Activated CD4-positive, alpha-beta memory T cell treated with anti-CD3 and anti-CD28 coated beads, Interleukin-2, amount 10 ng/mL, durations not matched to agents 7 days and 5 days (primary cell): ENCODE results near the gene AQP12B. TPM values are rescaled to one million over a fixed set of nuclear protein-coding genes. Genes with fewer than 3 reads are reported as not detected.

Experiments used
- CTCF ChIA-PET: fragments of 350-600 bp; sonication (Branson Sonifier 250); formaldehyde crosslinking; loops from one replicate; lab custom pipeline; 2021; ENCODE audit warnings: antibody characterized with exemption, inconsistent platforms; lab: Charles Lee
- POLR2A ChIA-PET: fragments of 350-600 bp; sonication (Branson Sonifier 250); formaldehyde crosslinking; loops from one replicate; lab custom pipeline; 2021; ENCODE audit warnings: antibody characterized with exemption; lab: Charles Lee
- DNase-seq: peaks from one replicate; pipeline ENCODE4 v3.0.0-alpha.2; 2020
- H3K27ac Mint-ChIP-seq: one replicate; pipeline ENCODE4 v1.8.0; 2021; ENCODE audit warnings: mild to moderate bottlenecking, mixed read lengths
- H3K27me3 Mint-ChIP-seq: one replicate; pipeline ENCODE4 v1.8.0; 2021; ENCODE audit warnings: mixed read lengths
- H3K36me3 Mint-ChIP-seq: one replicate; pipeline ENCODE4 v1.8.0; 2021; ENCODE audit warnings: low read depth, mixed read lengths
- H3K4me1 Mint-ChIP-seq: one replicate; pipeline ENCODE4 v1.8.0; 2021; ENCODE audit warnings: mixed read lengths
- H3K4me3 Mint-ChIP-seq: one replicate; pipeline ENCODE4 v1.8.0; 2021; ENCODE audit warnings: mild to moderate bottlenecking, mixed read lengths
- H3K9me3 Mint-ChIP-seq: one replicate; pipeline ENCODE4 v1.8.0; 2021; ENCODE audit warnings: mixed read lengths
- total RNA-seq, 2 experiments: library from RNA; stranded (reverse); gene quantifications; one replicate each; pipeline ENCODE4 v1.2.3, GENCODE V29; 2021

Gene AQP12B
- total RNA-seq, 2 experiments from 2014 or later, result not detected

DNA sequence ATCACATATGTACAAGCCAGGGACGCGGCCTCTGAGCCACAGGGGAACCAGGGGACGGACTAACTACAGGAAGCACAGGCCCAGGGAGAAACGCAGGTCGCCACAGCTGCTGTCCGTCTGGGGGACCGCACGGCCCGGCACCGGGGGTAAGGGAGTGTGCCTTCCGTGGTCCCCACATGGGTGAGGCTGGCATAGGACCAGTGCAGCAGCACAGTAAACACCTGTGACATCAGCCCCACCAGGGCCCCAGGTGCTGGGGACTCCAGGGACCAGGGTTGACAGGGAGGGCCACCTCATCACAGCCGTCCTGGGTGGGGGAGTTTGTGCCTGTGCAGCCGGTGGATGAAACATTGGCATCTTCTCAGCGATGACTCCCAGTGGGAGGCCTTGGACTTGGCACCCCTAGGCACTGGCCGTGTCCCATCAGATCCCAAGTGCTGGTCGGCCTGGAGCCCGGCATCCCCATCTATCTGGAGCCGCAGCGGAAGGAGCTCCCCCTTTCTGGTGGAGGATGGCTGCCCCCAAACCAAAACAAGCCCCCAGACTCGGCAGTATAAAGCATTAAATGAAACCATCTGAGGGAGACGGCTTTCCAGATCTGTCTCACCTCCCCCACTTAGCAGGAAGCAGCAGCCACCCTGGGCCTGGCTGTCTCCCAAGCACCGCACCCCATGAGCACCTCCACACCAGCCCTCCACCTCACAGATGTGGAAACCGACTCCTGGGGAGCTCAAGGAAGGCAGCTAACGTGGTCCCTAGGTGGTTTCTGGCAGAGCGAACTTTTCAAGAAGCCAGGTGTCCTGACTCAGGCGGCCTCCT lies 31.5 kb upstream of the AQP12B start:
- Mint-ChIP-seq H3K4me3 (no peak overlapping the region), H3K9me3 (no peaks in the 10 kb centered on the region), H3K36me3 (no peaks in the 10 kb centered on the region), H3K27me3 (no peaks in the 10 kb centered on the region), H3K27ac (no peak overlapping the region), H3K4me1 (no peaks in the 10 kb centered on the region)
- POLR2A ChIA-PET, result no interaction called here
- CTCF ChIA-PET, result no interaction called here
- no peak for DNase-seq

- Mint-ChIP-seq H3K36me3 (no peaks in the 10 kb centered on the region), H3K4me3 (no peak overlapping the region), H3K27me3 (peaks cover 2% of the 10 kb centered on the region), H3K9me3 (no peaks in the 10 kb centered on the region), H3K4me1 (no peaks in the 10 kb centered on the region), H3K27ac (no peak overlapping the region)
- no peak for DNase-seq
- ChIA-PET CTCF (no interaction called here), POLR2A (no interaction called here)
These were observed 30.6 kb upstream of the AQP12B start for GRCh38 chr2:240713071-240713927.

DNA sequence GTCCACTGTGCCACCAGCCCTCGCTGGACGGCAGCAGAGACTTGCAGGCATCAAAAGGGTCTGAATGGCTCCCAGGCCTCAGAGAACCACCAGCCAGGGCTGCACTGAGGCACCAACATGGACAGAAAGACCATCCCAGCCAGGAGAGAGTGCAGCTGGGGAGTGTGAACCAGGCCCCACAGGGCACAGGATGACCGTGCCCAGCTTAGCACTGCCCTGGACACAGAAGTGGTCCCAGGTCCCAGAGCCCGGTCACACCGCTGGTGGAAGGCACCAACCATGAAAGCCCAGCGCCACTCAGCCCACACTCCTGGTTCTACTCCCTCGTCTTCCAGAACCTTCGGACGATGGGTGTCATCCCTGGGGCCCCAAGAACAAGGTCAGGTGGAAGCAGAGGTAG lies 29.4 kb upstream of the AQP12B start:
- Mint-ChIP-seq H3K9me3 (no peaks in the 10 kb centered on the region), H3K4me1 (no peaks in the 10 kb centered on the region), H3K36me3 (no peaks in the 10 kb centered on the region), H3K27ac (no peak overlapping the region), H3K27me3 (peaks cover 12% of the 10 kb centered on the region), H3K4me3 (no peak overlapping the region)
- DNase-seq, result no peak
- ChIA-PET CTCF (no interaction called here), POLR2A (no interaction called here)

GRCh38 chr2:240711701-240712100 lies 29.0 kb upstream of the AQP12B start:
- peaks cover 14% of the 10 kb centered on the region for H3K27me3 Mint-ChIP-seq
- no peak overlapping the region for H3K4me3 Mint-ChIP-seq
- POLR2A ChIA-PET, result no interaction called here
- CTCF ChIA-PET, result no interaction called here
- H3K27ac Mint-ChIP-seq, result no peak overlapping the region
- no peaks in the 10 kb centered on the region for H3K9me3 Mint-ChIP-seq
- H3K36me3 Mint-ChIP-seq, result no peaks in the 10 kb centered on the region
- H3K4me1 Mint-ChIP-seq, result no peaks in the 10 kb centered on the region
- no peak for DNase-seq

- Mint-ChIP-seq H3K4me1 (no peaks in the 10 kb centered on the region), H3K9me3 (no peaks in the 10 kb centered on the region), H3K27ac (no peak overlapping the region), H3K36me3 (no peaks in the 10 kb centered on the region), H3K27me3 (peaks cover 17% of the 10 kb centered on the region), H3K4me3 (no peak overlapping the region)
- CTCF ChIA-PET, result no interaction called here
- POLR2A ChIA-PET, result no interaction called here
- no peak for DNase-seq
These were observed 28.6 kb upstream of the AQP12B start for GRCh38 chr2:240711296-240711695.

GRCh38 chr2:240708457-240708856 lies 25.8 kb upstream of the AQP12B start:
- Mint-ChIP-seq H3K4me3 (no peak overlapping the region), H3K4me1 (peaks cover 11% of the 10 kb centered on the region), H3K27ac (no peak overlapping the region), H3K27me3 (peaks cover 30% of the 10 kb centered on the region), H3K9me3 (no peaks in the 10 kb centered on the region), H3K36me3 (no peaks in the 10 kb centered on the region)
- ChIA-PET CTCF (interaction anchor here (0.8 kb wide), 1 partner anchor 194 kb away, joined by 4 read pairs; no protein-coding TSS in a partner anchor), POLR2A (no interaction called here)
- no peak for DNase-seq

DNA sequence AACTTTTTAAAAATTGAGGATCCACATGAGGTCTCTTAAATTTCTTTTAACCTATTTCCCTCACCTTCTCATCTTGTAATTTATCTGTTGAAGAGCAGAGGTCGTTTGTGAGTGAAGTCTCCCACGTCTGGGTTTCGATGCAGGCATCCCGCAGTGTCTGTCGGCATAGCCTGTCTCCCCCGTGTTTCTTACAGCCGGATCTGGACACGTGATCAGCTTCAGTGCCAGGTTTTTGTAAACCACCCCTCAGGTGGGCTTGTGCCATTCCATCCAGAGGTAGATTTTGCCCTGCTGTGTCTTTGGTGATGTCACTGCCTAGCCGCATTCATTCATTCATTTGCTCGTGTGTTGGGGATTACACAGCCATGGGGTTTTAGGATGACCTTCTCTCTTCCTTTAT lies 25.1 kb upstream of the AQP12B start:
- H3K36me3 Mint-ChIP-seq, result no peaks in the 10 kb centered on the region

DNA sequence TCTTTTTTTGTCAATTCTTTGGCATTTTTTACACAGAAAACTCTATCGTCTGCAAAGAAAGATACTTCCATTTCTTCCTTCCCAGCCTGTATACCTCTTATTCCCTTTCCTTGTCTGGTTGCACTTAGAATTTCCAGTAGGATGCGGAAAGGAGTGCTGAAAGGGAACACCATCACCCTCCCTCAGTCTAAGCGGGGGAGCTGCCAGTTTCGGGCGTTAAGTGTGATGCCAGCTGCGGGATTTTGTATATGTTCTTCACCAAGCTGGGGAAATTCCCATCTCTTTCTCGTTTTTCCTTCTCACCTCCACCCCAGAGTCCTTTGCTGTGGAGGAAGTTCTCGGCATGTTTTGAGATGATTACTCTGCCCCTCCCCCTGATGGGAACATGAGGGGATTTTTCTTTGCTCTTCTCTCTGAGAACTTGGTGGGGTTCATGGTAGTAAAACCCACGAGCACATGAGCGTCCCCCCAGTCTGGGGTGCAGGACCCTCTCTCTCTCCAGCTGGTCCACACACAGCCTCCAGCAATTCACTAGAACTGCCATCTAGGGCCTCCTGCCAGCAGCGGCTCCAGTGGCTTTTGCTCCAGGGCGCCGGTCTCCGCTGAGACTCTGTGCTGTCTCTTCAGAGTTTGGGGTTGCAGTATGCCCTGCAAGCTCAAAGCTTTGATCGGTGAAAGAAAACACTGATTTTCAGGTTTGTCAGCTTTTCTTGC lies 24.5 kb upstream of the AQP12B start:
- Mint-ChIP-seq H3K36me3 (no peaks in the 10 kb centered on the region), H3K27ac (no peak overlapping the region), H3K9me3 (no peaks in the 10 kb centered on the region), H3K4me1 (peaks cover 11% of the 10 kb centered on the region), H3K4me3 (no peak overlapping the region), H3K27me3 (peaks cover 34% of the 10 kb centered on the region)
- ChIA-PET POLR2A (interaction anchor here (0.7 kb wide), 1 partner anchor 86 kb away, joined by 3 read pairs; no protein-coding TSS in a partner anchor), CTCF (no interaction called here)
- no peak for DNase-seq

More for the DNA sequence above, 25.1 kb upstream of the AQP12B start:
- Mint-ChIP-seq H3K4me1 (peaks cover 11% of the 10 kb centered on the region), H3K9me3 (no peaks in the 10 kb centered on the region), H3K4me3 (no peak overlapping the region), H3K27ac (no peak overlapping the region), H3K27me3 (peaks cover 34% of the 10 kb centered on the region)
- POLR2A ChIA-PET, result interaction anchor here (0.7 kb wide), 1 partner anchor 86 kb away, joined by 3 read pairs; no protein-coding TSS in a partner anchor
- no peak for DNase-seq
- CTCF ChIA-PET, result no interaction called here

DNA sequence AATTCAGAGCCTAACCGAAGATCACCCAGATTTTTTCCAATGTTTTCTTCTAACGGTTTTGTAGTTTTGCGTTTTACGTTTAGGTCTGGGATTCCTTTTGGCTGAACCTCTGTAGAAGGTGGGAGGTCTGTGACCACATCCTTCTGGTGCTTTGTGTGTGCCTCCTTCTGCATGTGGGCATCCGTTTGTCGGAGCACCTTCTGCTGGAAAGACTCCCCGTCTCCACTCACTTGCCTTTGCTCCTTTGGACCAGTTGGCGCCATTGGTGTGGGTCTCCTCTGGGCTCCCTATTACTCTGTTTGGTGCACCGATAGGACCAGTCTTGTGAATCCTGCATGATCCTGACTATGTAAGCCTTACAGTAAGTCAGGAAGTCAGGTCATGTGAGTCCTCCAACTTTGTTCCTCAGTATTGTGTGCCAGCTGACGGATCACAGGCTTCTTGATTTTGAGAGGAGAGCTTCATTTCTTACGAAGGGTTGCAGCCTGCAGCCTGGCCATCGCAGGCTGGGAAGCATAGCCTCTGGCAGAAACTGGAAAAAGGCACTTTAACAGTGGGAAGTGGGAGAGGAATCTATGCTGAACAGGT lies 22.6 kb upstream of the AQP12B start:
- Mint-ChIP-seq H3K4me3 (no peak overlapping the region), H3K4me1 (peaks cover 11% of the 10 kb centered on the region), H3K27ac (no peak overlapping the region), H3K36me3 (no peaks in the 10 kb centered on the region), H3K27me3 (peaks cover 34% of the 10 kb centered on the region), H3K9me3 (no peaks in the 10 kb centered on the region)
- peak; percentile 27 for DNase-seq
- CTCF ChIA-PET, result interaction anchor here (1.5 to 1.6 kb wide), 2 partner anchors 140 to 191 kb away, joined by 3 to 7 read pairs; no protein-coding TSS in a partner anchor
- POLR2A ChIA-PET, result no interaction called here

GRCh38 chr2:240704651-240705050 lies 22.0 kb upstream of the AQP12B start:
- no peak for DNase-seq
- ChIA-PET POLR2A (no interaction called here), CTCF (interaction anchor here (0.6 to 1.6 kb wide), 3 partner anchors 87 to 191 kb away, joined by 3 to 7 read pairs (median 3); no protein-coding TSS in a partner anchor)
- H3K36me3 Mint-ChIP-seq, result no peaks in the 10 kb centered on the region
- peaks cover 11% of the 10 kb centered on the region for H3K4me1 Mint-ChIP-seq
- H3K27me3 Mint-ChIP-seq, result peaks cover 34% of the 10 kb centered on the region
- no peaks in the 10 kb centered on the region for H3K9me3 Mint-ChIP-seq
- H3K4me3 Mint-ChIP-seq, result no peak overlapping the region
- H3K27ac Mint-ChIP-seq, result no peak overlapping the region

- no peaks in the 10 kb centered on the region for H3K9me3 Mint-ChIP-seq
- ChIA-PET CTCF (interaction anchor here (1.6 to 2.1 kb wide), 2 partner anchors 138 to 189 kb away, joined by 3 to 5 read pairs; no protein-coding TSS in a partner anchor), POLR2A (no interaction called here)
- H3K27ac Mint-ChIP-seq, result no peak overlapping the region
- no peak for DNase-seq
- H3K27me3 Mint-ChIP-seq, result peaks cover 34% of the 10 kb centered on the region
- H3K36me3 Mint-ChIP-seq, result no peaks in the 10 kb centered on the region
- peaks cover 11% of the 10 kb centered on the region for H3K4me1 Mint-ChIP-seq
- no peak overlapping the region for H3K4me3 Mint-ChIP-seq
These were observed 21.0 kb upstream of the AQP12B start for GRCh38 chr2:240703417-240704341.
